Heart left ventricle (tissue), 16 donors: Measurements from ENCODE around the gene EPB41L2. TPM values are rescaled to one million over a fixed set of nuclear protein-coding genes. Genes with fewer than 3 reads are reported as not detected.

Experiments used
- ATAC-seq, 4 donors: fragments of 200-7000 bp; cut with Tn5 transposase; one replicate each; pipeline ENCODE4 v1.9.1; 2020 to 2022; ENCODE audit warnings: moderate library complexity in 4 of 4, mild to moderate bottlenecking in 3 of 4, moderate number of reproducible peaks in 1 of 4
- DNase-seq, 5 donors: peaks; one replicate each; pipeline ENCODE4 v3.0.0-alpha.2; 2020
- H3K27ac ChIP-seq, 12 donors: fragments of 200-600 bp; sonication (generic) in 4 of 12; one replicate each; pipeline versions ENCODE4 v1.5.0 to v1.8.0; 2016 to 2022; ENCODE audit warnings: mild to moderate bottlenecking in 2 of 12
- H3K27me3 ChIP-seq, 9 donors: fragments of 200-600 bp; sonication (generic) in 2 of 9; one replicate each; pipeline versions ENCODE4 v1.5.1 to v1.8.0; 2016 to 2022; ENCODE audit warnings: mild to moderate bottlenecking in 3 of 9
- H3K36me3 ChIP-seq, 9 donors: fragments of 200-600 bp; sonication (generic) in 2 of 9; one replicate each; pipeline versions ENCODE4 v1.5.0 to v1.8.0; 2018 to 2022; ENCODE audit warnings: mild to moderate bottlenecking in 2 of 9
- H3K4me1 ChIP-seq, 12 donors: fragments of 200-600 bp; sonication (generic) in 4 of 12; one replicate each; pipeline versions ENCODE4 v1.5.0 to v1.8.0; 2016 to 2022; ENCODE audit warnings: mild to moderate bottlenecking in 3 of 12
- H3K4me3 ChIP-seq, 12 donors: fragments of 200-600 bp; sonication (generic) in 4 of 12; one replicate each; pipeline versions ENCODE4 v1.5.0 to v1.8.0; 2017 to 2022; ENCODE audit warnings: mild to moderate bottlenecking in 9 of 12, moderate library complexity in 4 of 12
- H3K9me3 ChIP-seq, 12 donors: fragments of 200-600 bp; sonication (generic) in 4 of 12; one replicate each; pipeline versions ENCODE4 v1.5.0 to v1.8.0; 2016 to 2022; ENCODE audit warnings: mild to moderate bottlenecking in 1 of 12
- CTCF ChIP-seq, 12 donors: fragments of 200-600 bp; sonication (generic) in 4 of 12; IDR thresholded peaks; one replicate each; pipeline versions ENCODE4 v1.5.0 to v1.8.0; 2018 to 2022; ENCODE audit warnings: antibody characterized with exemption in 12 of 12, mild to moderate bottlenecking in 5 of 12
- POLR2A ChIP-seq, 2 donors: fragments of 450-650 bp; IDR thresholded peaks; one replicate each; pipeline ENCODE4 v1.6.1; 2017; ENCODE audit warnings: antibody characterized with exemption in 2 of 2, mild to moderate bottlenecking in 2 of 2, moderate library complexity in 2 of 2
- WGBS, 4 donors: extraction: QIAGEN DNeasy Blood & Tissue Kit in 2 of 4; methylation state at CpG; one replicate each; pipeline versions ENCODE4 v1.1.5 to v1.1.7; 2013 to 2018; 5-methylcytosine and 5-hydroxymethylcytosine counted together
- intact Hi-C, 10 donors: fragments of 100-400 bp; cut with DNase I; formaldehyde crosslinking; loops; one replicate each; pipeline versions ENCODE4 v1.11.1 to v1.14.2; 2022
- polyA plus RNA-seq, 2 donors: library from polyadenylated mRNA; stranded (reverse); fragments of 200-250 nt; gene quantifications; one replicate each; pipeline ENCODE4 v1.2.3, GENCODE V29; 2013
- total RNA-seq, 9 donors: library from RNA; depleted of rRNA in 2 of 9; stranded (reverse); fragments of >200 nt in 2 of 9; fragmentation: NEBNext Ultra II Directional in 3 of 9; extraction: Animal tissue kit (Norgen Biotek cat#: 25700) in 3 of 9; gene quantifications; one replicate each; pipeline versions ENCODE4 v1.1.0 to v1.2.4, GENCODE V29; 2016 to 2023
- donor health status: ischemic (EF 13 %, LVEDD 7.1; RV severe dilation, severe dysfunction).
- donor health status: healthy with polysubstance abuse.
- donor health status: DM: no; HTN: yes; CAD: no.
- donor health status: DM: no; HTN: no; CAD: no.
- donor health status: ischemic (EF 25% LVEDD 6.9; RV normal size, moderate dysfunction).
- donor health status: ischemic (EF 25% LVEDD 5.7; RV mildly dilated, moderate dysfunction).
- donor health status: healthy.
- donor health status: DM: yes; HTN: yes; CAD: no.
- donor health status: ischemic (EF 35%, LVEDD 5.7; RV mildly dilated, moderate dysfunction).
- donor health status: nonischemic (EF 11% LVEDD 7.7; RV severe dilation, severe dysfunction).
- donor health status: DM: yes; HTN: yes; CAD: no.
- donor health status: PGD.
- donor health status: ischemic (EF 29% LVEDD 5.4; RV normal size, mild dysfunction).
- donor health status: nonischemic (EF 23%, LVEDD 6.1; RV moderate dilation, normal function).

The EPB41L2 gene
- total and polyA plus RNA-seq, 11 donors: 21.3 to 115 (median 51.9) TPM

GRCh38 chr6:130796313-130796905 lies 266.6 kb downstream of the EPB41L2 start:
- DNase-seq (peak in 2 of 5 donors; percentile 22), ATAC-seq (peak in 2 of 4 donors; percentile 56 to 59)
- no peaks in the 10 kb centered on the region for H3K27me3 ChIP-seq
- H3K4me3 ChIP-seq: no peak overlapping the region
- peaks cover 0 to 23% (median 5%) of the 10 kb centered on the region in 12 donors for H3K9me3 ChIP-seq
- no peak overlapping the region for H3K27ac ChIP-seq
- intact Hi-C loops: no loop called here
- no peak for TF ChIP-seq CTCF (IDR thresholded peaks at IDR 0.05)
- peaks cover 0 to 8% (median 1%) of the 10 kb centered on the region in 12 donors for H3K4me1 ChIP-seq
- H3K36me3 ChIP-seq: no peaks in the 10 kb centered on the region

- intact Hi-C loops: no loop called here
- no peaks in the 10 kb centered on the region for H3K27me3 ChIP-seq
- H3K36me3 ChIP-seq: no peaks in the 10 kb centered on the region
- no peak overlapping the region for H3K27ac ChIP-seq
- peaks cover 0 to 15% (median 2%) of the 10 kb centered on the region in 12 donors for H3K9me3 ChIP-seq
- H3K4me1 ChIP-seq: peaks cover 0 to 8% (median 1%) of the 10 kb centered on the region in 12 donors
- ATAC-seq (no peak), DNase-seq (no peak)
- WGBS, 4 donors: 50 to 65% (median 51%) methylated on average over 3 of the region's 3 CpGs
- no peak overlapping the region for H3K4me3 ChIP-seq
- TF ChIP-seq POLR2A (IDR thresholded peaks at IDR 0.05): no peak
- TF ChIP-seq CTCF (IDR thresholded peaks at IDR 0.05): no peak
Measured at GRCh38 chr6:130794738-130795137, 268.3 kb downstream of the EPB41L2 start.

DNA sequence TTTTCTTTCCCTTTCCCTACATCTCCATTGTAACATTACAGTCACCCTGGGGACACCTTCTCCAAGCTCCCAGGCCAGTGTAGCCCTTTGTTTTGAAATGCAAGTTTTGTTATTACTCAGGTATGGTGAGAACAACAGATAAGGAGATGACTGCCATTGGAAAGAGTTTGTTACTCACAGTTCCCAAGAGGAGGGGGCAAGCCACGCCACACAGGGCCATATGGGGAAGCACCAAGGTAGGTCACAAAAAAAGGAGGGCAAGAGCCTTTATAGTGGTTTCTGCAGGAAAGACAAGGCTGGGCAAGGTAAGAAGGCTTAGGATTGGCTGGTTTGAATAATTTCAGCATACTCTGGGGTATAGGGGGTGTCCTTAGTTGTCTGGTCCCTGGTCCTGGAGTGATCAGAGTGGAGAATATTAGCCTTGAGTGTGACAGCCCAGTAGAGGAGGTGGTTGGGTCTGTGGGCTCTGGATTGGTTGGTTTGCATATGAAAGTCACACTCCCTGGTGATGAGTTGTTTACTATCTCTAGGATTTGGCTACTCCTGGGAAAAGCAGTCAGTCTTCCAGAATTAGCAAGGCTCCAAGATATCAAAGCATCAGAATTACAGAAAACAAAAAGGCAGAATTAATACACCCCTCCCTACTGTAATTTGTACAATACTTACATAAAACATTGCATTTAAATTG lies 268.9 kb downstream of the EPB41L2 start:
- WGBS, 4 donors: 82 to 95% (median 88%) methylated on average over 1 of the region's 1 CpG
- Histone ChIP-seq H3K27ac (no peak overlapping the region), H3K4me3 (no peak overlapping the region), H3K9me3 (peaks cover 0 to 10% (median 0%) of the 10 kb centered on the region in 12 donors), H3K36me3 (no peaks in the 10 kb centered on the region), H3K4me1 (peaks cover 0 to 8% (median 1%) of the 10 kb centered on the region in 12 donors), H3K27me3 (no peaks in the 10 kb centered on the region)
- DNase-seq: no peak
- intact Hi-C loops: no loop called here
- no peak for ATAC-seq
- no peak for TF ChIP-seq CTCF (IDR thresholded peaks at IDR 0.05)
- no peak for TF ChIP-seq POLR2A (IDR thresholded peaks at IDR 0.05)

Other genes with a start within 250 kb of the EPB41L2 start
- not detected for gene SMLR1, start 235.8 kb downstream of the EPB41L2 start, total RNA-seq
- not detected for gene SMLR1, start 235.8 kb downstream of the EPB41L2 start, polyA plus RNA-seq
- gene AKAP7, start 72.2 kb upstream of the EPB41L2 start, total RNA-seq: 10 to 100 TPM in 4 of 9 donors, 1 to 10 TPM in 5; 6.5 to 13.5 (median 8.9) TPM
- gene AKAP7, start 72.2 kb upstream of the EPB41L2 start, polyA plus RNA-seq: 1 to 10 TPM; 2.3 to 4.3 TPM